Testis (tissue), 2 donors: ENCODE measurements around the gene C1QTNF7.

ENCODE experiments used
- POLR2A ChIP-seq: fragments of 450-650 bp; IDR thresholded peaks from one replicate; pipeline ENCODE4 v1.6.1; 2017; ENCODE audit warnings: antibody characterized with exemption, mild to moderate bottlenecking, moderate library complexity
- TF ChIP-seq, protein P1 (sequence below), 3 experiments: fragments of 450-650 bp in 2 of 3; fragments of 200-600 bp in 1 of 3; sonication (generic) in 1 of 3; IDR thresholded peaks; one replicate each; pipeline ENCODE4 v1.5.1; 2016 to 2019; ENCODE audit warnings: antibody characterized with exemption in 3 of 3, mild to moderate bottlenecking in 2 of 3, moderate library complexity in 1 of 3

DNA sequence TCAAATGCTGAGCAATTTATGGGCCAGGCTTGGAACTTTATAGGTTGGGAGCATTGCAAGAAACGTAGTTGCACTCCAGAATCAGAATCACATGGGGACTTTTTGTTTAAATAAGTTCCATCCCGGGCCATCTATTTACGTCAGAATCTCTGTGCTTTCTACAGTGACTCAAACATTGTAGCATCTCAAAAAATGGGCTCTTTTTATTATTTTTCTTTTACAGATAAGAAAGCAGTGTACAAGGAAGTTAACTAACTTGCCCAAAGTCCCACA lies 52.0 kb downstream of the C1QTNF7 start:
- TF ChIP-seq, protein P1, sequence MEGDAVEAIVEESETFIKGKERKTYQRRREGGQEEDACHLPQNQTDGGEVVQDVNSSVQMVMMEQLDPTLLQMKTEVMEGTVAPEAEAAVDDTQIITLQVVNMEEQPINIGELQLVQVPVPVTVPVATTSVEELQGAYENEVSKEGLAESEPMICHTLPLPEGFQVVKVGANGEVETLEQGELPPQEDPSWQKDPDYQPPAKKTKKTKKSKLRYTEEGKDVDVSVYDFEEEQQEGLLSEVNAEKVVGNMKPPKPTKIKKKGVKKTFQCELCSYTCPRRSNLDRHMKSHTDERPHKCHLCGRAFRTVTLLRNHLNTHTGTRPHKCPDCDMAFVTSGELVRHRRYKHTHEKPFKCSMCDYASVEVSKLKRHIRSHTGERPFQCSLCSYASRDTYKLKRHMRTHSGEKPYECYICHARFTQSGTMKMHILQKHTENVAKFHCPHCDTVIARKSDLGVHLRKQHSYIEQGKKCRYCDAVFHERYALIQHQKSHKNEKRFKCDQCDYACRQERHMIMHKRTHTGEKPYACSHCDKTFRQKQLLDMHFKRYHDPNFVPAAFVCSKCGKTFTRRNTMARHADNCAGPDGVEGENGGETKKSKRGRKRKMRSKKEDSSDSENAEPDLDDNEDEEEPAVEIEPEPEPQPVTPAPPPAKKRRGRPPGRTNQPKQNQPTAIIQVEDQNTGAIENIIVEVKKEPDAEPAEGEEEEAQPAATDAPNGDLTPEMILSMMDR (IDR thresholded peaks at IDR 0.05), result no peak
- no peak for TF ChIP-seq POLR2A
